GM15510 (cell line): ENCODE measurements around the gene OSM.

Experiments used
- POLR2A ChIP-seq: IDR thresholded peaks from 3 replicates; pipeline ENCODE4 v1.6.1; 2011; ENCODE audit warnings: borderline replicate concordance; ENCODE audit not compliant: insufficient read length; ENCODE audit errors: extremely low read depth

Gene OSM

GRCh38 chr22:30266445-30267381, at the start of gene OSM:
Gene OSM (minus strand): TSS chr22:30266851. CDS start chr22:30266799, 52 bp downstream.
- TF ChIP-seq POLR2A = peak; percentile 5

- no peak for TF ChIP-seq POLR2A
These were observed 49.4 kb upstream of the OSM start for GRCh38 chr22:30315962-30316576.

GRCh38 chr22:30314915-30315314, 48.3 kb upstream of the OSM start:
- no peak for TF ChIP-seq POLR2A

- TF ChIP-seq POLR2A = no peak
These were observed 47.1 kb upstream of the OSM start for GRCh38 chr22:30313527-30314363.

GRCh38 chr22:30312053-30312452, 45.4 kb upstream of the OSM start:
- TF ChIP-seq POLR2A = no peak

- no peak for TF ChIP-seq POLR2A
These were observed 44.5 kb upstream of the OSM start for GRCh38 chr22:30310881-30311771.

GRCh38 chr22:30309951-30310741, 43.5 kb upstream of the OSM start:
- TF ChIP-seq POLR2A = no peak

GRCh38 chr22:30308518-30309230, 42.0 kb upstream of the OSM start:
- no peak for TF ChIP-seq POLR2A

- no peak for TF ChIP-seq POLR2A
These were observed 41.4 kb upstream of the OSM start for GRCh38 chr22:30308093-30308492.

GRCh38 chr22:30307041-30307574, 40.5 kb upstream of the OSM start:
- TF ChIP-seq POLR2A = no peak

- no peak for TF ChIP-seq POLR2A
These were observed 40.0 kb upstream of the OSM start for GRCh38 chr22:30306627-30307011.

- peak; percentile 21 for TF ChIP-seq POLR2A
These were observed 39.4 kb upstream of the OSM start for GRCh38 chr22:30305906-30306626.
